GM19452 (cell line): Measurements from ENCODE around the gene EFCAB6.

Experiments used
- ATAC-seq: cut with Tn5 transposase; IDR thresholded peaks from one replicate; pipeline ENCODE4 v1.9.1; 2021; ENCODE audit not compliant: unreplicated experiment

EFCAB6 gene

GRCh38 chr22:43592476-43592875 is 219.6 kb downstream of the EFCAB6 start:
- no peak for ATAC-seq

- no peak for ATAC-seq
Observed at GRCh38 chr22:43591380-43591779, 220.7 kb downstream of the EFCAB6 start.

- no peak for ATAC-seq
Observed at GRCh38 chr22:43587574-43587973, 224.5 kb downstream of the EFCAB6 start.

- no peak for ATAC-seq
Observed at GRCh38 chr22:43583501-43583900, 228.6 kb downstream of the EFCAB6 start.

GRCh38 chr22:43582394-43582793 is 229.7 kb downstream of the EFCAB6 start:
- ATAC-seq: no peak

GRCh38 chr22:43580271-43580750 is 231.8 kb downstream of the EFCAB6 start:
- no peak for ATAC-seq

GRCh38 chr22:43574738-43575137 is 237.4 kb downstream of the EFCAB6 start:
- no peak for ATAC-seq

GRCh38 chr22:43572710-43573109 is 239.4 kb downstream of the EFCAB6 start:
- ATAC-seq: no peak

- ATAC-seq: no peak
Observed at GRCh38 chr22:43571181-43571580, 240.9 kb downstream of the EFCAB6 start.

GRCh38 chr22:43570531-43571165 is 241.5 kb downstream of the EFCAB6 start:
- ATAC-seq: no peak

- ATAC-seq: no peak
Observed at GRCh38 chr22:43569111-43569510, 243.0 kb downstream of the EFCAB6 start.

- no peak for ATAC-seq
Observed at GRCh38 chr22:43567691-43568324, 244.3 kb downstream of the EFCAB6 start.

- ATAC-seq: no peak
Observed at GRCh38 chr22:43566561-43567332, 245.4 kb downstream of the EFCAB6 start.

GRCh38 chr22:43566021-43566420 is 246.1 kb downstream of the EFCAB6 start:
- no peak for ATAC-seq

GRCh38 chr22:43564859-43565258 is 247.2 kb downstream of the EFCAB6 start:
- no peak for ATAC-seq

GRCh38 chr22:43563571-43563970 is 248.5 kb downstream of the EFCAB6 start:
- no peak for ATAC-seq

- no peak for ATAC-seq
Observed at GRCh38 chr22:43562843-43563242, 249.3 kb downstream of the EFCAB6 start.

- no peak for ATAC-seq
Observed at GRCh38 chr22:43561415-43562178, 250.5 kb downstream of the EFCAB6 start.

GRCh38 chr22:43560651-43561050 is 251.5 kb downstream of the EFCAB6 start:
- ATAC-seq: no peak

GRCh38 chr22:43555561-43556515 is 256.3 kb downstream of the EFCAB6 start:
- no peak for ATAC-seq
